ENCODE results near the gene OR4C46. TPM values are rescaled to one million over a fixed set of nuclear protein-coding genes. Genes with fewer than 3 reads are reported as not detected.

The OR4C46 gene
- total RNA-seq: not detected in 2 replicates

GRCh38 chr11:54603898-54604297 lies at the start of gene OR4C46:
Gene OR4C46, minus strand, starts transcription at chr11:54603998. Its CDS starts 0 bp downstream, at chr11:54603998.

Other genes starting within 250 kb of the OR4C46 start
- gene OR4A5, start 102.8 kb upstream of the OR4C46 start, total RNA-seq: not detected in 2 replicates